Caco-2 (cell line): ENCODE measurements around the gene AP4M1. TPM values are rescaled to one million over a fixed set of nuclear protein-coding genes. Genes with fewer than 3 reads are reported as not detected.
"Not testable (repeated sequence)": the region's sequence is repeated elsewhere in the genome, so short reads cannot be mapped to it uniquely, and the experiment has no call there.

Experiments used
- BruUV-seq: library from RNA; stranded (reverse); fragments of 400-500 nt; replicated peaks from 2 replicates; lab custom pipeline; 2021; lab: Mats Ljungman, UMichigan
- CTCF ChIA-PET: fragments of 300-600 bp; sonication (Branson Sonifier 250); formaldehyde crosslinking; loops from one replicate; lab custom pipeline; 2022; ENCODE audit warnings: antibody characterized with exemption; lab: Charles Lee
- POLR2A ChIA-PET: fragments of 300-600 bp; sonication (Branson Sonifier 250); formaldehyde crosslinking; loops from one replicate; lab custom pipeline; 2022; ENCODE audit warnings: antibody characterized with exemption; lab: Charles Lee
- DNase-seq, 2 experiments: peaks; one replicate each; pipeline versions ENCODE4 v3.0.0 to v3.0.0-alpha.2; 2020 to 2022
- H3K27me3 ChIP-seq: replicated peaks from 2 replicates; pipeline ENCODE4 v1.6.0; 2011; ENCODE audit warnings: low read length; ENCODE audit not compliant: control insufficient read depth, insufficient read depth
- H3K36me3 ChIP-seq: 2 replicates; pipeline ENCODE4 v1.5.1; 2011; ENCODE audit warnings: low read length; ENCODE audit not compliant: control insufficient read depth, insufficient read depth
- H3K4me1 ChIP-seq: fragments of 250-450 bp; sonication (Bioruptor Pico); 2 replicates; pipeline ENCODE4 v1.5.1; 2020; ENCODE audit warnings: mild to moderate bottlenecking
- H3K4me3 ChIP-seq: 2 replicates; pipeline ENCODE4 v1.5.1; 2011; ENCODE audit warnings: low read depth, mild to moderate bottlenecking, control low read depth, low read length
- H3K9me3 ChIP-seq: fragments of 250-450 bp; sonication (Bioruptor Pico); 2 replicates; pipeline ENCODE4 v1.5.1; 2020; ENCODE audit warnings: mild to moderate bottlenecking, moderate library complexity
- H3K27ac Mint-ChIP-seq: one replicate; pipeline ENCODE4 v1.8.0; 2022; ENCODE audit warnings: mixed read lengths; ENCODE audit not compliant: unreplicated experiment
- H3K27me3 Mint-ChIP-seq: one replicate; pipeline ENCODE4 v1.8.0; 2022; ENCODE audit warnings: mixed read lengths; ENCODE audit not compliant: insufficient read depth, unreplicated experiment
- H3K36me3 Mint-ChIP-seq: one replicate; pipeline ENCODE4 v1.8.0; 2022; ENCODE audit warnings: mild to moderate bottlenecking, mixed read lengths; ENCODE audit not compliant: insufficient read depth, unreplicated experiment
- H3K4me1 Mint-ChIP-seq: one replicate; pipeline ENCODE4 v1.8.0; 2022; ENCODE audit warnings: low read depth, mixed read lengths; ENCODE audit not compliant: unreplicated experiment
- H3K4me3 Mint-ChIP-seq: one replicate; pipeline ENCODE4 v1.8.0; 2022; ENCODE audit warnings: mild to moderate bottlenecking, moderate library complexity, mixed read lengths; ENCODE audit not compliant: unreplicated experiment
- H3K9me3 Mint-ChIP-seq: one replicate; pipeline ENCODE4 v1.8.0; 2022; ENCODE audit warnings: mixed read lengths; ENCODE audit not compliant: unreplicated experiment
- CTCF ChIP-seq, 2 experiments: fragments of 200-600 bp in 1 of 2; IDR thresholded peaks; 1 replicate in 1 of 2; 2 replicates in 1 of 2; pipeline versions ENCODE4 v1.5.1 to v1.8.0; 2011 to 2022; ENCODE audit warnings: antibody characterized with exemption in 1 of 2, control low read depth in 1 of 2, inconsistent platforms in 1 of 2, low read depth in 1 of 2, low read length in 1 of 2, mild to moderate bottlenecking in 1 of 2, moderate library complexity in 1 of 2; ENCODE audit not compliant: insufficient read depth in 1 of 2, severe bottlenecking in 1 of 2, unreplicated experiment in 1 of 2
- intact Hi-C: fragments of 100-400 bp; cut with micrococcal nuclease; formaldehyde crosslinking; loops from one replicate; pipeline ENCODE4 v1.10.0; 2022; ENCODE audit not compliant: unreplicated experiment
- total RNA-seq: library from RNA; stranded (reverse); gene quantifications from 2 replicates; pipeline ENCODE4 v1.2.3, GENCODE V29; 2022

The AP4M1 gene
- total RNA-seq, 1 experiment from 2014 or later = 16.2 TPM

GRCh38 chr7:100141555-100141949 lies 40.1 kb downstream of the AP4M1 start:
- ChIA-PET CTCF (no interaction called here), POLR2A (no interaction called here)
- peaks cover 7% of the 10 kb centered on the region; the same call in 1 of the 2 replicates for H3K4me1 ChIP-seq
- no peak overlapping the region for H3K4me3 ChIP-seq
- no peak for TF ChIP-seq CTCF (IDR thresholded peaks at IDR 0.05; ENCODE audit: insufficient read depth in 1 of 2, low read depth in 1 of 2, low read length in 1 of 2, severe bottlenecking in 1 of 2, unreplicated experiment in 1 of 2)
- H3K9me3 ChIP-seq = no peaks in the 10 kb centered on the region
- no peak overlapping the region for H3K4me3 Mint-ChIP-seq
- BruUV-seq = no TSS peak
- no peaks in the 10 kb centered on the region for H3K27me3 ChIP-seq
- no peak for DNase-seq
- H3K36me3 ChIP-seq = no peaks in the 10 kb centered on the region
- H3K36me3 Mint-ChIP-seq = no peaks in the 10 kb centered on the region
- H3K27me3 Mint-ChIP-seq = no peaks in the 10 kb centered on the region
- no peak overlapping the region for H3K27ac Mint-ChIP-seq
- intact Hi-C loops = no loop called here
- H3K9me3 Mint-ChIP-seq = no peaks in the 10 kb centered on the region
- no peaks in the 10 kb centered on the region for H3K4me1 Mint-ChIP-seq

GRCh38 chr7:100142461-100142860 lies 41.0 kb downstream of the AP4M1 start:
- POLR2A ChIA-PET = no interaction called here
- DNase-seq = no peak
- no peak overlapping the region for H3K4me3 ChIP-seq
- TF ChIP-seq CTCF (IDR thresholded peaks at IDR 0.05; ENCODE audit: insufficient read depth in 1 of 2, low read depth in 1 of 2, low read length in 1 of 2, severe bottlenecking in 1 of 2, unreplicated experiment in 1 of 2) = no peak
- H3K9me3 ChIP-seq = no peaks in the 10 kb centered on the region
- no peaks in the 10 kb centered on the region for H3K36me3 ChIP-seq
- H3K9me3 Mint-ChIP-seq = no peaks in the 10 kb centered on the region
- H3K27me3 ChIP-seq = no peaks in the 10 kb centered on the region
- CTCF ChIA-PET = interaction anchor here (0.6 kb wide), 1 partner anchor 154 kb away, joined by 3 read pairs; no protein-coding TSS in a partner anchor
- H3K36me3 Mint-ChIP-seq = no peaks in the 10 kb centered on the region
- no peak overlapping the region for H3K4me3 Mint-ChIP-seq
- H3K27me3 Mint-ChIP-seq = no peaks in the 10 kb centered on the region
- intact Hi-C loops = no loop called here
- peaks cover 7% of the 10 kb centered on the region; the same call in 1 of the 2 replicates for H3K4me1 ChIP-seq
- no peaks in the 10 kb centered on the region for H3K4me1 Mint-ChIP-seq
- no peak overlapping the region for H3K27ac Mint-ChIP-seq
- no TSS peak for BruUV-seq

- H3K4me3 Mint-ChIP-seq, POLR2A ChIA-PET, H3K4me1 Mint-ChIP-seq, H3K9me3 Mint-ChIP-seq, H3K27ac Mint-ChIP-seq, H3K9me3 ChIP-seq, BruUV-seq, H3K4me3 ChIP-seq, H3K4me1 ChIP-seq, H3K27me3 ChIP-seq, DNase-seq, H3K36me3 ChIP-seq, H3K27me3 Mint-ChIP-seq, intact Hi-C loops: not testable (repeated sequence)
- peaks cover 25% of the 10 kb centered on the region for H3K36me3 Mint-ChIP-seq
- CTCF ChIA-PET = interaction anchor here (0.7 kb wide), 1 partner anchor 184 kb away, joined by 4 read pairs; no protein-coding TSS in a partner anchor
These were observed 44.9 kb downstream of the AP4M1 start for GRCh38 chr7:100146350-100146749.
